Endometrial microvascular endothelial cells (primary cell): ENCODE measurements around the gene ATP6V0B. TPM values are rescaled to one million over a fixed set of nuclear protein-coding genes. Genes with fewer than 3 reads are reported as not detected.

ENCODE experiments used
- in situ Hi-C: cut with HindIII; loops from 2 replicates; pipeline ENCODE4 v1.10.0; 2017; ENCODE audit warnings: low sequenced_read_pairs, low pct_unique_long_range_greater_than_20kb; ENCODE audit errors: inconsistent ontology term
- total RNA-seq: library from RNA; depleted of rRNA; stranded (reverse); fragments of >200 nt; gene quantifications from one replicate; pipeline ENCODE4 v1.2.3, GENCODE V29; 2015; ENCODE audit errors: inconsistent ontology term

Gene ATP6V0B
- total RNA-seq, 1 donor from 2014 or later: 123 TPM

GRCh38 chr1:43942411-43942810, 32.3 kb upstream of the ATP6V0B start:
- in situ Hi-C loops: loop anchor here (25.0 kb wide), 1 partner anchor 105 kb away; no protein-coding TSS in a partner anchor

GRCh38 chr1:43944860-43945259, 29.9 kb upstream of the ATP6V0B start:
- in situ Hi-C loops: loop anchor here (25.0 kb wide), 1 partner anchor 108 kb away; no protein-coding TSS in a partner anchor

- in situ Hi-C loops: loop anchor here (25.0 kb wide), 1 partner anchor 108 kb away; no protein-coding TSS in a partner anchor
Measured at GRCh38 chr1:43945674-43946235, 29.0 kb upstream of the ATP6V0B start.

- in situ Hi-C loops: loop anchor here (25.0 kb wide), 1 partner anchor 109 kb away; no protein-coding TSS in a partner anchor
Measured at GRCh38 chr1:43946236-43947060, 28.3 kb upstream of the ATP6V0B start, which contains the start of gene IPO13. IPO13 (plus strand) TSS chr1:43946950; CDS start chr1:43947601, 651 bp downstream.

- in situ Hi-C loops: loop anchor here (25.0 kb wide), 1 partner anchor 110 kb away; no protein-coding TSS in a partner anchor
Measured at GRCh38 chr1:43947061-43947873, 27.5 kb upstream of the ATP6V0B start.

- in situ Hi-C loops: loop anchor here (25.0 kb wide), 1 partner anchor 111 kb away; no protein-coding TSS in a partner anchor
Measured at GRCh38 chr1:43947874-43948437, 26.8 kb upstream of the ATP6V0B start.

GRCh38 chr1:43949678-43950077, 25.1 kb upstream of the ATP6V0B start:
- in situ Hi-C loops: loop anchor here (25.0 kb wide), 1 partner anchor 112 kb away; no protein-coding TSS in a partner anchor

GRCh38 chr1:43951021-43951985, 23.5 kb upstream of the ATP6V0B start:
- in situ Hi-C loops: no loop called here

- in situ Hi-C loops: no loop called here
Measured at GRCh38 chr1:43952731-43953346, 21.9 kb upstream of the ATP6V0B start.

- in situ Hi-C loops: no loop called here
Measured at GRCh38 chr1:43953361-43953760, 21.4 kb upstream of the ATP6V0B start.

- in situ Hi-C loops: no loop called here
Measured at GRCh38 chr1:43954036-43954435, 20.7 kb upstream of the ATP6V0B start.

GRCh38 chr1:43956234-43956633, 18.5 kb upstream of the ATP6V0B start:
- in situ Hi-C loops: no loop called here

GRCh38 chr1:43957407-43958040, 17.2 kb upstream of the ATP6V0B start:
- in situ Hi-C loops: no loop called here

- in situ Hi-C loops: no loop called here
Measured at GRCh38 chr1:43958351-43959255, 16.2 kb upstream of the ATP6V0B start.

GRCh38 chr1:43960798-43961197, 14.0 kb upstream of the ATP6V0B start:
- in situ Hi-C loops: no loop called here

GRCh38 chr1:43961692-43962091, 13.1 kb upstream of the ATP6V0B start:
- in situ Hi-C loops: no loop called here
